Parathyroid adenoma (tissue), 2 donors: ENCODE measurements around the gene RSBN1.
A peak's percentile ranks its signal among the peaks of the same experiment; 100 is the strongest.

Source experiments
- H2AFZ ChIP-seq: fragments of 300-600 bp; sonication (generic); one replicate; pipeline ENCODE4 v1.7.0; 2017; ENCODE audit warnings: antibody characterized with exemption, mild to moderate bottlenecking
- H3K27ac ChIP-seq: fragments of 300-600 bp; sonication (generic); one replicate; pipeline ENCODE4 v1.7.0; 2017
- H3K27me3 ChIP-seq: fragments of 300-600 bp; sonication (generic); one replicate; pipeline ENCODE4 v1.7.0; 2017; ENCODE audit warnings: low read length; ENCODE audit not compliant: control insufficient read depth, insufficient read depth
- H3K36me3 ChIP-seq: fragments of 300-600 bp; sonication (generic); one replicate; pipeline ENCODE4 v1.7.0; 2017; ENCODE audit warnings: low read length; ENCODE audit not compliant: control insufficient read depth, insufficient read depth
- H3K4me1 ChIP-seq: fragments of 300-600 bp; sonication (generic); one replicate; pipeline ENCODE4 v1.7.0; 2017; ENCODE audit warnings: control low read depth
- H3K4me2 ChIP-seq: fragments of 300-600 bp; sonication (generic); one replicate; pipeline ENCODE4 v1.7.0; 2017; ENCODE audit warnings: low read length
- H3K4me3 ChIP-seq: fragments of 300-600 bp; sonication (generic); one replicate; pipeline ENCODE4 v1.7.0; 2017; ENCODE audit warnings: low read depth, low read length
- H3K79me2 ChIP-seq: fragments of 300-600 bp; sonication (generic); one replicate; pipeline ENCODE4 v1.7.0; 2017; ENCODE audit warnings: control low read depth
- H3K9ac ChIP-seq: fragments of 300-600 bp; sonication (generic); one replicate; pipeline ENCODE4 v1.7.0; 2017; ENCODE audit warnings: mild to moderate bottlenecking
- H3K9me3 ChIP-seq: fragments of 300-600 bp; sonication (generic); one replicate; pipeline ENCODE4 v1.7.0; 2017; ENCODE audit warnings: low read length; ENCODE audit not compliant: control insufficient read depth
- CTCF ChIP-seq: fragments of 300-600 bp; sonication (generic); IDR thresholded peaks from one replicate; pipeline ENCODE4 v1.7.0; 2017; ENCODE audit warnings: antibody characterized with exemption, mild to moderate bottlenecking
- donor health status: primary hyperparathyroidism.

The RSBN1 gene

GRCh38 chr1:113768916-113769600 lies 43.2 kb downstream of the RSBN1 start:
- Histone ChIP-seq H2AFZ (no peak overlapping the region), H3K9me3 (no peaks in the 10 kb centered on the region), H3K4me1 (peaks cover 5% of the 10 kb centered on the region), H3K27ac (no peak overlapping the region), H3K9ac (no peak overlapping the region), H3K27me3 (no peaks in the 10 kb centered on the region), H3K36me3 (no peaks in the 10 kb centered on the region), H3K4me3 (no peak overlapping the region), H3K4me2 (no peak overlapping the region), H3K79me2 (no peaks in the 10 kb centered on the region)
- no peak for TF ChIP-seq CTCF

GRCh38 chr1:113765306-113766230 lies 46.7 kb downstream of the RSBN1 start:
- Histone ChIP-seq H3K27ac (peak overlapping the region; percentile 9), H3K4me1 (peaks cover 5% of the 10 kb centered on the region), H3K36me3 (no peaks in the 10 kb centered on the region), H3K79me2 (no peaks in the 10 kb centered on the region), H2AFZ (no peak overlapping the region), H3K4me2 (peak overlapping the region; percentile 28), H3K9me3 (no peaks in the 10 kb centered on the region), H3K9ac (no peak overlapping the region), H3K4me3 (no peak overlapping the region), H3K27me3 (no peaks in the 10 kb centered on the region)
- TF ChIP-seq CTCF, result no peak

- Histone ChIP-seq H2AFZ (no peak overlapping the region), H3K9me3 (no peaks in the 10 kb centered on the region), H3K79me2 (no peaks in the 10 kb centered on the region), H3K27me3 (no peaks in the 10 kb centered on the region), H3K4me2 (no peak overlapping the region), H3K4me3 (no peak overlapping the region), H3K9ac (no peak overlapping the region), H3K36me3 (no peaks in the 10 kb centered on the region), H3K4me1 (peaks cover 5% of the 10 kb centered on the region), H3K27ac (no peak overlapping the region)
- no peak for TF ChIP-seq CTCF
Observed at GRCh38 chr1:113763661-113764060, 48.6 kb downstream of the RSBN1 start.

GRCh38 chr1:113761937-113762336 lies 50.3 kb downstream of the RSBN1 start:
- no peak overlapping the region for H3K27ac ChIP-seq
- H3K4me2 ChIP-seq, result no peak overlapping the region
- no peaks in the 10 kb centered on the region for H3K9me3 ChIP-seq
- peaks cover 5% of the 10 kb centered on the region for H3K4me1 ChIP-seq
- no peaks in the 10 kb centered on the region for H3K36me3 ChIP-seq
- H3K9ac ChIP-seq, result no peak overlapping the region
- TF ChIP-seq CTCF, result no peak
- no peak overlapping the region for H2AFZ ChIP-seq
- no peaks in the 10 kb centered on the region for H3K79me2 ChIP-seq
- H3K4me3 ChIP-seq, result no peak overlapping the region
- H3K27me3 ChIP-seq, result no peaks in the 10 kb centered on the region
